Heart left ventricle (tissue), 16 donors: ENCODE data around the gene EIF2S3B. TPM values are rescaled to one million over a fixed set of nuclear protein-coding genes. Genes with fewer than 3 reads are reported as not detected.
A peak's percentile ranks its signal among the peaks of the same experiment; 100 is the strongest.

ENCODE experiments used
- ATAC-seq, 4 donors: fragments of 200-7000 bp; cut with Tn5 transposase; one replicate each; pipeline ENCODE4 v1.9.1; 2020 to 2022; ENCODE audit warnings: moderate library complexity in 4 of 4, mild to moderate bottlenecking in 3 of 4, moderate number of reproducible peaks in 1 of 4
- DNase-seq, 5 donors: peaks; one replicate each; pipeline ENCODE4 v3.0.0-alpha.2; 2020
- H3K27ac ChIP-seq, 12 donors: fragments of 200-600 bp; sonication (generic) in 4 of 12; one replicate each; pipeline versions ENCODE4 v1.5.0 to v1.8.0; 2016 to 2022; ENCODE audit warnings: mild to moderate bottlenecking in 2 of 12
- H3K27me3 ChIP-seq, 9 donors: fragments of 200-600 bp; sonication (generic) in 2 of 9; one replicate each; pipeline versions ENCODE4 v1.5.1 to v1.8.0; 2016 to 2022; ENCODE audit warnings: mild to moderate bottlenecking in 3 of 9
- H3K36me3 ChIP-seq, 9 donors: fragments of 200-600 bp; sonication (generic) in 2 of 9; one replicate each; pipeline versions ENCODE4 v1.5.0 to v1.8.0; 2018 to 2022; ENCODE audit warnings: mild to moderate bottlenecking in 2 of 9
- H3K4me1 ChIP-seq, 12 donors: fragments of 200-600 bp; sonication (generic) in 4 of 12; one replicate each; pipeline versions ENCODE4 v1.5.0 to v1.8.0; 2016 to 2022; ENCODE audit warnings: mild to moderate bottlenecking in 3 of 12
- H3K4me3 ChIP-seq, 12 donors: fragments of 200-600 bp; sonication (generic) in 4 of 12; one replicate each; pipeline versions ENCODE4 v1.5.0 to v1.8.0; 2017 to 2022; ENCODE audit warnings: mild to moderate bottlenecking in 9 of 12, moderate library complexity in 4 of 12
- H3K9me3 ChIP-seq, 12 donors: fragments of 200-600 bp; sonication (generic) in 4 of 12; one replicate each; pipeline versions ENCODE4 v1.5.0 to v1.8.0; 2016 to 2022; ENCODE audit warnings: mild to moderate bottlenecking in 1 of 12
- POLR2A ChIP-seq, 2 donors: fragments of 450-650 bp; IDR thresholded peaks; one replicate each; pipeline ENCODE4 v1.6.1; 2017; ENCODE audit warnings: antibody characterized with exemption in 2 of 2, mild to moderate bottlenecking in 2 of 2, moderate library complexity in 2 of 2
- WGBS, 4 donors: extraction: QIAGEN DNeasy Blood & Tissue Kit in 2 of 4; methylation state at CpG; one replicate each; pipeline versions ENCODE4 v1.1.5 to v1.1.7; 2013 to 2018; 5-methylcytosine and 5-hydroxymethylcytosine counted together
- intact Hi-C, 10 donors: fragments of 100-400 bp; cut with DNase I; formaldehyde crosslinking; loops; one replicate each; pipeline versions ENCODE4 v1.11.1 to v1.14.2; 2022
- polyA plus RNA-seq, 2 donors: library from polyadenylated mRNA; stranded (reverse); fragments of 200-250 nt; gene quantifications; one replicate each; pipeline ENCODE4 v1.2.3, GENCODE V29; 2013
- total RNA-seq, 9 donors: library from RNA; depleted of rRNA in 2 of 9; stranded (reverse); fragments of >200 nt in 2 of 9; fragmentation: NEBNext Ultra II Directional in 3 of 9; extraction: Animal tissue kit (Norgen Biotek cat#: 25700) in 3 of 9; gene quantifications; one replicate each; pipeline versions ENCODE4 v1.1.0 to v1.2.4, GENCODE V29; 2016 to 2023
- TF ChIP-seq, protein P1 (sequence below), 12 donors: fragments of 200-600 bp; sonication (generic) in 4 of 12; IDR thresholded peaks; one replicate each; pipeline versions ENCODE4 v1.5.0 to v1.8.0; 2018 to 2022; ENCODE audit warnings: antibody characterized with exemption in 12 of 12, mild to moderate bottlenecking in 5 of 12
- donor health status: ischemic (EF 13 %, LVEDD 7.1; RV severe dilation, severe dysfunction).
- donor health status: healthy with polysubstance abuse.
- donor health status: DM: no; HTN: yes; CAD: no.
- donor health status: DM: no; HTN: no; CAD: no.
- donor health status: ischemic (EF 25% LVEDD 6.9; RV normal size, moderate dysfunction).
- donor health status: ischemic (EF 25% LVEDD 5.7; RV mildly dilated, moderate dysfunction).
- donor health status: healthy.
- donor health status: DM: yes; HTN: yes; CAD: no.
- donor health status: ischemic (EF 35%, LVEDD 5.7; RV mildly dilated, moderate dysfunction).
- donor health status: nonischemic (EF 11% LVEDD 7.7; RV severe dilation, severe dysfunction).
- donor health status: DM: yes; HTN: yes; CAD: no.
- donor health status: PGD.
- donor health status: ischemic (EF 29% LVEDD 5.4; RV normal size, mild dysfunction).
- donor health status: nonischemic (EF 23%, LVEDD 6.1; RV moderate dilation, normal function).

EIF2S3B gene
- total and polyA plus RNA-seq, 11 donors: 0.11 to 1.5 (median 0.50) TPM; not detected in 2

GRCh38 chr12:10553148-10553547 is 47.5 kb downstream of the EIF2S3B start:
- H3K27ac ChIP-seq: no peak overlapping the region
- no peak for ATAC-seq
- peaks cover 0 to 9% (median 0%) of the 10 kb centered on the region in 9 donors for H3K27me3 ChIP-seq
- H3K36me3 ChIP-seq: no peaks in the 10 kb centered on the region
- no peak for TF ChIP-seq POLR2A (IDR thresholded peaks at IDR 0.05)
- TF ChIP-seq, protein P1, sequence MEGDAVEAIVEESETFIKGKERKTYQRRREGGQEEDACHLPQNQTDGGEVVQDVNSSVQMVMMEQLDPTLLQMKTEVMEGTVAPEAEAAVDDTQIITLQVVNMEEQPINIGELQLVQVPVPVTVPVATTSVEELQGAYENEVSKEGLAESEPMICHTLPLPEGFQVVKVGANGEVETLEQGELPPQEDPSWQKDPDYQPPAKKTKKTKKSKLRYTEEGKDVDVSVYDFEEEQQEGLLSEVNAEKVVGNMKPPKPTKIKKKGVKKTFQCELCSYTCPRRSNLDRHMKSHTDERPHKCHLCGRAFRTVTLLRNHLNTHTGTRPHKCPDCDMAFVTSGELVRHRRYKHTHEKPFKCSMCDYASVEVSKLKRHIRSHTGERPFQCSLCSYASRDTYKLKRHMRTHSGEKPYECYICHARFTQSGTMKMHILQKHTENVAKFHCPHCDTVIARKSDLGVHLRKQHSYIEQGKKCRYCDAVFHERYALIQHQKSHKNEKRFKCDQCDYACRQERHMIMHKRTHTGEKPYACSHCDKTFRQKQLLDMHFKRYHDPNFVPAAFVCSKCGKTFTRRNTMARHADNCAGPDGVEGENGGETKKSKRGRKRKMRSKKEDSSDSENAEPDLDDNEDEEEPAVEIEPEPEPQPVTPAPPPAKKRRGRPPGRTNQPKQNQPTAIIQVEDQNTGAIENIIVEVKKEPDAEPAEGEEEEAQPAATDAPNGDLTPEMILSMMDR (IDR thresholded peaks at IDR 0.05): no peak
- WGBS, 4 donors: 86 to 94% (median 92%) methylated on average over 1 of the region's 1 CpG
- intact Hi-C loops: no loop called here
- no peaks in the 10 kb centered on the region for H3K9me3 ChIP-seq
- H3K4me1 ChIP-seq: no peaks in the 10 kb centered on the region
- peak overlapping the region in 1 of 12 donors; percentile 12 for H3K4me3 ChIP-seq
- DNase-seq: no peak

DNA sequence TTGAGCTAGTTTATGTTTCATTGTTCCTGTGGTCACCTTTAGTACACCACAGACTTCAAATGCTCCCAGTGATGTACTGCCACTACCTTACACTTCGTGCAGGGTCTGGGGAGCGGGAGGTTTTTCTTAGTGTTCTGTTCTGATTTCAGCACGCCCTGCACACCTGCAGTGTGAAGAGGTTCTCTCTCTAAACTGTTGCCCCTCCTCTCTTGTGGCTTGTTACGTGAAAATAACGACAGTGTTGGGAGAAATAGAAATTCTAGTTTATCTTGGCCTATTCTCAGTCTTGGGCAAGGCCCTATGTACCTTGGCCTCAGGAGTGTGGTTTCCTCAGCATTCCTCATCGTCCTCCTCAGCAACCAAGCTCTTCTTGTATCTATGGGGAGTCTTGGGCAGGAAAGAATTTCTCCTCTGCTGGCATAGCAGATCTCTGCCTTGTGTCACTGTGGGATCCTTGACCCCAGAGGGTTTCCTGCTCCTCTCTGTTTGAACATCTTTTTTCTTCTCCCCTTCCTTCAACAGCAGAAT is 48.6 kb downstream of the EIF2S3B start:
- 78 to 89% (median 84%) methylated on average over 6 of the region's 6 CpGs for whole genome bisulfite sequencing, 4 donors
- H3K4me1 ChIP-seq: no peaks in the 10 kb centered on the region
- ATAC-seq: no peak
- peak overlapping the region in 1 of 12 donors; percentile 63 for H3K27ac ChIP-seq
- TF ChIP-seq POLR2A (IDR thresholded peaks at IDR 0.05): no peak
- TF ChIP-seq, protein P1 (IDR thresholded peaks at IDR 0.05): no peak
- peaks cover 0 to 20% (median 0%) of the 10 kb centered on the region in 9 donors for H3K27me3 ChIP-seq
- H3K36me3 ChIP-seq: no peaks in the 10 kb centered on the region
- no peaks in the 10 kb centered on the region for H3K9me3 ChIP-seq
- DNase-seq: no peak
- peak overlapping the region in 1 of 12 donors; percentile 12 for H3K4me3 ChIP-seq
- intact Hi-C loops: no loop called here

- no peak for ATAC-seq
- no peak for DNase-seq
- H3K27ac ChIP-seq: peak overlapping the region in 1 of 12 donors; percentile 63
- intact Hi-C loops: no loop called here
- H3K36me3 ChIP-seq: no peaks in the 10 kb centered on the region
- no peaks in the 10 kb centered on the region for H3K9me3 ChIP-seq
- no peaks in the 10 kb centered on the region for H3K4me1 ChIP-seq
- WGBS, 4 donors: 77 to 87% (median 84%) methylated on average over 7 of the region's 7 CpGs
- H3K4me3 ChIP-seq: peak overlapping the region in 1 of 12 donors; percentile 12
- TF ChIP-seq POLR2A (IDR thresholded peaks at IDR 0.05): no peak
- H3K27me3 ChIP-seq: peaks cover 0 to 21% (median 0%) of the 10 kb centered on the region in 9 donors
These were observed 49.2 kb downstream of the EIF2S3B start for GRCh38 chr12:10554756-10555481.

DNA sequence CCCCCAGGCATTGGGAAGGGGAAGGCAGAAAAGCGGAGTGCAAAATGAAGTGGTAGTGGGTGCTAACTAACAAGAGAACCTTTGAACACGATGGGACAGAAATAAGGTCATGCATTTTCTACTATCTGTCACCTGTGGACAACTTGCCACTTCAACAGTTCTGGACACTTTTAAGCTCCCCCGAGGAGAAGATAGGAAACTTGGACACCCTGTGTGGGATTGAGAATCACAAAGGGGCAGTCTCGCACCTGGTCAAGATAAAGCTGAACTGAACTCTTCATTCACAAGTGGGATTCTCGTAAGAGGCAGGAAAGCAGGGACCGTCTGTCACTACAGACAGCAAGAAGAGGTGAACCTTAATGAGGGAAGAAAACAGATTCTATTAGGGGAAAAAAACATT is 51.6 kb downstream of the EIF2S3B start:
- no peaks in the 10 kb centered on the region for H3K9me3 ChIP-seq
- H3K27ac ChIP-seq: peak overlapping the region in 1 of 12 donors; percentile 18
- TF ChIP-seq, protein P1 (IDR thresholded peaks at IDR 0.05): no peak
- no peak for TF ChIP-seq POLR2A (IDR thresholded peaks at IDR 0.05)
- H3K4me3 ChIP-seq: peak overlapping the region in 1 of 12 donors; percentile 21
- no peak for DNase-seq
- intact Hi-C loops: no loop called here
- 28 to 39% (median 33%) methylated on average over 6 of the region's 6 CpGs for WGBS, 4 donors
- H3K27me3 ChIP-seq: peaks cover 0 to 21% (median 0%) of the 10 kb centered on the region in 9 donors
- no peaks in the 10 kb centered on the region for H3K36me3 ChIP-seq
- no peaks in the 10 kb centered on the region for H3K4me1 ChIP-seq
- no peak for ATAC-seq
